Mesendoderm (in vitro differentiated cells): ENCODE results near the gene SYNE2.

Experiments used
- DNase-seq: peaks from one replicate; pipeline ENCODE4 v3.0.0; 2013
- H2AK5ac ChIP-seq: 2 replicates; pipeline ENCODE4 v1.6.1; 2013; ENCODE audit warnings: low read length, inconsistent platforms
- H2BK120ac ChIP-seq: 2 replicates; pipeline ENCODE4 v1.6.1; 2013; ENCODE audit warnings: low read depth, mild to moderate bottlenecking, low read length, moderate library complexity, mixed read lengths
- H2BK15ac ChIP-seq: replicated peaks from 2 replicates; pipeline ENCODE4 v1.6.1; 2013; ENCODE audit warnings: low read depth, mild to moderate bottlenecking, moderate library complexity
- H2BK5ac ChIP-seq: 2 replicates; pipeline ENCODE4 v1.6.1; 2013; ENCODE audit warnings: low read length, inconsistent platforms
- H3K18ac ChIP-seq: 2 replicates; pipeline ENCODE4 v1.6.1; 2013; ENCODE audit warnings: mild to moderate bottlenecking, low read length, mixed read lengths
- H3K23ac ChIP-seq: one replicate; pipeline ENCODE4 v1.6.1; 2013; ENCODE audit warnings: low read length
- H3K27ac ChIP-seq: 2 replicates; pipeline ENCODE4 v1.5.1; 2013; ENCODE audit warnings: low read depth, mild to moderate bottlenecking, inconsistent platforms, low read length, moderate library complexity
- H3K27me3 ChIP-seq: 2 replicates; pipeline ENCODE4 v1.6.1; 2013; ENCODE audit warnings: low read length, control low read depth, mild to moderate bottlenecking, inconsistent platforms; ENCODE audit not compliant: insufficient read depth, poor library complexity
- H3K36me3 ChIP-seq: 2 replicates; pipeline ENCODE4 v1.6.1; 2013; ENCODE audit warnings: low read length, inconsistent platforms; ENCODE audit not compliant: control insufficient read depth, insufficient read depth
- H3K4ac ChIP-seq: one replicate; pipeline ENCODE4 v1.6.1; 2013; ENCODE audit warnings: low read depth, mild to moderate bottlenecking, low read length, moderate library complexity
- H3K4me1 ChIP-seq: 2 replicates; pipeline ENCODE4 v1.6.1; 2013; ENCODE audit warnings: low read depth, low read length, inconsistent platforms; ENCODE audit not compliant: control insufficient read depth
- H3K4me2 ChIP-seq: 2 replicates; pipeline ENCODE4 v1.6.1; 2013; ENCODE audit warnings: low read length
- H3K4me3 ChIP-seq: 2 replicates; pipeline ENCODE4 v1.5.1; 2013; ENCODE audit warnings: mild to moderate bottlenecking, low read length
- H3K56ac ChIP-seq: one replicate; pipeline ENCODE4 v1.6.1; 2013; ENCODE audit warnings: low read length
- H3K79me1 ChIP-seq: 2 replicates; pipeline ENCODE4 v1.6.1; 2013; ENCODE audit warnings: low read length, inconsistent platforms
- H3K79me2 ChIP-seq: 2 replicates; pipeline ENCODE4 v1.6.1; 2013; ENCODE audit warnings: mild to moderate bottlenecking, low read length; ENCODE audit not compliant: control insufficient read depth, insufficient read depth
- H3K9ac ChIP-seq: 2 replicates; pipeline ENCODE4 v1.6.1; 2013; ENCODE audit warnings: low read length, inconsistent platforms
- H4K5ac ChIP-seq: one replicate; pipeline ENCODE4 v1.6.1; 2013; ENCODE audit warnings: low read length
- H4K8ac ChIP-seq: one replicate; pipeline ENCODE4 v1.6.1; 2013; ENCODE audit warnings: low read depth, mild to moderate bottlenecking, control low read depth, low read length, moderate library complexity
- WGBS: extraction: QIAGEN DNeasy Blood & Tissue Kit; methylation state at CpG from one replicate; pipeline ENCODE4 v1.1.7; 2013; ENCODE audit warnings: low lambda C conversion rate, missing lambda C conversion rate; ENCODE audit not compliant: insufficient coverage; ENCODE audit errors: extremely low coverage; 5-methylcytosine and 5-hydroxymethylcytosine counted together

The SYNE2 gene

GRCh38 chr14:63905370-63905769, 52.6 kb downstream of the SYNE2 start:
- WGBS, result no CpG with 5 or more reads among the region's 2 CpGs
- no peaks in the 10 kb centered on the region for H3K36me3 ChIP-seq
- no peak overlapping the region for H3K56ac ChIP-seq
- no peaks in the 10 kb centered on the region for H3K27me3 ChIP-seq
- no peak overlapping the region for H3K9ac ChIP-seq
- H2BK15ac ChIP-seq, result no peak overlapping the region
- no peak overlapping the region for H3K23ac ChIP-seq
- no peak for DNase-seq
- no peak overlapping the region for H3K4ac ChIP-seq
- H2BK5ac ChIP-seq, result no peak overlapping the region
- no peak overlapping the region for H2BK120ac ChIP-seq
- H3K4me2 ChIP-seq, result no peak overlapping the region
- H3K79me2 ChIP-seq, result no peaks in the 10 kb centered on the region
- H3K18ac ChIP-seq, result no peak overlapping the region
- H3K79me1 ChIP-seq, result no peaks in the 10 kb centered on the region
- H3K4me3 ChIP-seq, result no peak overlapping the region
- H4K5ac ChIP-seq, result no peak overlapping the region
- H4K8ac ChIP-seq, result no peak overlapping the region
- no peaks in the 10 kb centered on the region for H3K4me1 ChIP-seq
- no peak overlapping the region for H3K27ac ChIP-seq
- H2AK5ac ChIP-seq, result no peak overlapping the region

- H3K79me2 ChIP-seq, result no peaks in the 10 kb centered on the region
- H3K4me1 ChIP-seq, result no peaks in the 10 kb centered on the region
- H3K4ac ChIP-seq, result no peak overlapping the region
- no peak overlapping the region for H4K8ac ChIP-seq
- H3K18ac ChIP-seq, result no peak overlapping the region
- H2AK5ac ChIP-seq, result no peak overlapping the region
- no peak overlapping the region for H4K5ac ChIP-seq
- H3K56ac ChIP-seq, result no peak overlapping the region
- no peaks in the 10 kb centered on the region for H3K36me3 ChIP-seq
- H2BK5ac ChIP-seq, result no peak overlapping the region
- H3K4me3 ChIP-seq, result no peak overlapping the region
- DNase-seq, result no peak
- H3K27ac ChIP-seq, result no peak overlapping the region
- H3K9ac ChIP-seq, result no peak overlapping the region
- H3K4me2 ChIP-seq, result no peak overlapping the region
- WGBS, result no CpG with 5 or more reads among the region's 4 CpGs
- H2BK15ac ChIP-seq, result no peak overlapping the region
- no peaks in the 10 kb centered on the region for H3K79me1 ChIP-seq
- no peak overlapping the region for H3K23ac ChIP-seq
- no peaks in the 10 kb centered on the region for H3K27me3 ChIP-seq
- no peak overlapping the region for H2BK120ac ChIP-seq
Measured at GRCh38 chr14:63908667-63909264, 56.0 kb downstream of the SYNE2 start.

GRCh38 chr14:63909984-63910383, 57.2 kb downstream of the SYNE2 start:
- DNase-seq, result no peak
- Histone ChIP-seq H3K9ac (no peak overlapping the region), H3K79me1 (no peaks in the 10 kb centered on the region), H4K8ac (no peak overlapping the region), H3K36me3 (no peaks in the 10 kb centered on the region), H4K5ac (no peak overlapping the region), H3K27me3 (no peaks in the 10 kb centered on the region), H2AK5ac (no peak overlapping the region), H2BK15ac (no peak overlapping the region), H3K23ac (no peak overlapping the region), H3K27ac (no peak overlapping the region), H3K4me1 (no peaks in the 10 kb centered on the region), H3K4me2 (no peak overlapping the region), H3K18ac (no peak overlapping the region), H2BK120ac (no peak overlapping the region), H2BK5ac (no peak overlapping the region), H3K79me2 (no peaks in the 10 kb centered on the region), H3K4me3 (no peak overlapping the region), H3K4ac (no peak overlapping the region), H3K56ac (no peak overlapping the region)

- Histone ChIP-seq H2AK5ac (no peak overlapping the region), H3K23ac (no peak overlapping the region), H3K27ac (no peak overlapping the region), H3K79me1 (no peaks in the 10 kb centered on the region), H3K4me1 (no peaks in the 10 kb centered on the region), H3K56ac (no peak overlapping the region), H3K27me3 (no peaks in the 10 kb centered on the region), H2BK120ac (no peak overlapping the region), H3K79me2 (no peaks in the 10 kb centered on the region), H4K8ac (no peak overlapping the region), H3K36me3 (no peaks in the 10 kb centered on the region), H3K4ac (no peak overlapping the region), H3K4me3 (no peak overlapping the region), H3K9ac (no peak overlapping the region), H3K18ac (no peak overlapping the region), H2BK15ac (no peak overlapping the region), H3K4me2 (no peak overlapping the region), H4K5ac (no peak overlapping the region), H2BK5ac (no peak overlapping the region)
- no peak for DNase-seq
- WGBS, result no CpG with 5 or more reads among the region's 7 CpGs
Measured at GRCh38 chr14:63910583-63911363, 58.0 kb downstream of the SYNE2 start.

DNA sequence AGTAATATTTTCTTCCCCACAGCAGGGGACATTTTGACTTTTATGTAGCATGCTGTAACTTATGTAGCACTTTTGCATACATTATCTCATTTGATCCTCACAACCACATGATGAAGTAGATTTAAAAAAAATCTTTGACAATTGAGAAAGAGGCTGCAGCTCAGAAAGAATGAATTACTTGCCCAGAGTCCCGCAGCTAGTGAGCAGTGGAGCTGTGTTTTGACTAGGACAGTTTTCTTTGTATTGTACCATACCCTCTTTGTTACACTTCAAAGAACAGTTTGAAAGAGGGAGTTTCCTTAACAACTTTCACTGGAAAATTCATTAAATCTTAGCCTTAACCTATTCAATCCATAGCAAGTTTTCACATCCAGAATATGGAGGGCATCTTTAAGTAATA, 58.6 kb downstream of the SYNE2 start:
- H3K36me3 ChIP-seq, result no peaks in the 10 kb centered on the region
- no peaks in the 10 kb centered on the region for H3K4me1 ChIP-seq
- H3K27ac ChIP-seq, result no peak overlapping the region
- no peaks in the 10 kb centered on the region for H3K79me1 ChIP-seq
- H3K79me2 ChIP-seq, result no peaks in the 10 kb centered on the region
- no peak overlapping the region for H2AK5ac ChIP-seq
- no CpG with 5 or more reads among the region's 1 CpG for WGBS
- H2BK15ac ChIP-seq, result no peak overlapping the region
- no peak overlapping the region for H3K56ac ChIP-seq
- H3K27me3 ChIP-seq, result no peaks in the 10 kb centered on the region
- H3K9ac ChIP-seq, result no peak overlapping the region
- no peak overlapping the region for H3K18ac ChIP-seq
- H4K5ac ChIP-seq, result no peak overlapping the region
- H3K23ac ChIP-seq, result no peak overlapping the region
- no peak overlapping the region for H2BK120ac ChIP-seq
- H3K4ac ChIP-seq, result no peak overlapping the region
- no peak overlapping the region for H4K8ac ChIP-seq
- no peak overlapping the region for H3K4me2 ChIP-seq
- no peak overlapping the region for H2BK5ac ChIP-seq
- no peak overlapping the region for H3K4me3 ChIP-seq
- no peak for DNase-seq

DNA sequence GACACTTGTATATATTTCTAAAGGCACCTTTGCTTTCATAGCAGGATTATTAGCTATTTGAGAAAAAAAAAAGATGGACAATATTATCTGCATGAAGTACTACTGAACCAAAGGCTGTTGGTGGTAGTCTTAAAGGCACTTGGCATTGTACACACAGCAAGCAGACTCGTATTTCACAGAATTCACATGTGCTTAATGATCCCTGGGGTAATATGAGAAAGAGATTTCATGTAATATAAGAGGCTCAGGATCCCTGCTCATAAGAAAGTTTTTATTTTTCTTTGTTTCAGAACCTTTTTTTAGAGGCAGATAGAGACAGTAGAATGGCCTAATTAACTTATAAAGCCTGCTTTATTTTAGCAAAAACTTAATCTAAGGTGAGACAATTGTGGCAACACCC, 59.5 kb downstream of the SYNE2 start:
- H3K36me3 ChIP-seq, result no peaks in the 10 kb centered on the region
- H3K23ac ChIP-seq, result no peak overlapping the region
- no peaks in the 10 kb centered on the region for H3K79me2 ChIP-seq
- no peak overlapping the region for H3K4me2 ChIP-seq
- H3K4me1 ChIP-seq, result no peaks in the 10 kb centered on the region
- H3K18ac ChIP-seq, result no peak overlapping the region
- no peak for DNase-seq
- no peak overlapping the region for H2AK5ac ChIP-seq
- no peak overlapping the region for H2BK5ac ChIP-seq
- H2BK15ac ChIP-seq, result no peak overlapping the region
- no peaks in the 10 kb centered on the region for H3K79me1 ChIP-seq
- H3K4ac ChIP-seq, result no peak overlapping the region
- H3K4me3 ChIP-seq, result no peak overlapping the region
- WGBS, result no CpG with 5 or more reads among the region's 1 CpG
- no peak overlapping the region for H3K9ac ChIP-seq
- no peak overlapping the region for H3K56ac ChIP-seq
- H4K8ac ChIP-seq, result no peak overlapping the region
- H4K5ac ChIP-seq, result no peak overlapping the region
- H3K27me3 ChIP-seq, result no peaks in the 10 kb centered on the region
- no peak overlapping the region for H3K27ac ChIP-seq
- H2BK120ac ChIP-seq, result no peak overlapping the region
